SK-N-SH (cell line): Measurements from ENCODE around the gene ETHE1. TPM values are rescaled to one million over a fixed set of nuclear protein-coding genes. Genes with fewer than 3 reads are reported as not detected.

Source experiments
- CTCF ChIA-PET: fragments of 300-600, 350-600 bp; formaldehyde crosslinking; extraction: SDS; loops from one replicate; lab custom pipeline; 2021; lab: Yijun Ruan, JAX
- POLR2A ChIA-PET: fragments of 350-600 bp; sonication (Branson Sonifier 250); formaldehyde crosslinking; extraction: SDS; loops from one replicate; lab custom pipeline; 2020; ENCODE audit warnings: antibody characterized with exemption, inconsistent platforms; lab: Yijun Ruan, JAX
- DNase-seq: peaks from one replicate; pipeline ENCODE4 v3.0.0; 2012
- H2AFZ ChIP-seq: fragments of 200-600 bp; sonication (generic); 2 replicates; pipeline ENCODE4 v1.8.1; 2016; ENCODE audit warnings: antibody characterized with exemption, mild to moderate bottlenecking, low read depth
- H3F3A ChIP-seq: fragments of 200-600 bp; sonication (generic); replicated peaks from 2 replicates; pipeline ENCODE3; 2016; ENCODE audit warnings: antibody characterized with exemption, mild to moderate bottlenecking; ENCODE audit not compliant: insufficient read depth
- H3K27ac ChIP-seq, 2 experiments: fragments of 200-500 bp in 1 of 2; fragments of 200-600 bp in 1 of 2; sonication (Bioruptor generic) in 1 of 2; sonication (generic), shearing (Covaris generic) in 1 of 2; 2 replicates each; pipeline versions ENCODE4 v1.5.1 to v1.6.1; 2014 to 2016; ENCODE audit warnings: low read depth in 2 of 2, inconsistent platforms in 1 of 2, low read length in 1 of 2, mild to moderate bottlenecking in 1 of 2, mixed read lengths in 1 of 2
- H3K27me3 ChIP-seq: fragments of 200-600 bp; sonication (generic), shearing (Covaris generic); 2 replicates; pipeline ENCODE4 v1.6.1; 2016; ENCODE audit warnings: mixed run types; ENCODE audit not compliant: insufficient read depth
- H3K36me3 ChIP-seq, 2 experiments: fragments of 200-500 bp in 1 of 2; fragments of 200-600 bp in 1 of 2; sonication (Bioruptor generic) in 1 of 2; sonication (generic) in 1 of 2; replicated peaks in 1 of 2; 2 replicates each; pipeline versions ENCODE3 to v1.5.1; 2014 to 2016; ENCODE audit warnings: low read length in 1 of 2, mild to moderate bottlenecking in 1 of 2; ENCODE audit not compliant: insufficient read depth in 2 of 2, control insufficient read depth in 1 of 2
- H3K4me1 ChIP-seq, 2 experiments: fragments of 200-500 bp in 1 of 2; fragments of 200-600 bp in 1 of 2; sonication (Bioruptor generic) in 1 of 2; sonication (generic), shearing (Covaris generic) in 1 of 2; 2 replicates each; pipeline versions ENCODE4 v1.5.1 to v1.6.1; 2014 to 2016; ENCODE audit warnings: low read depth in 1 of 2, low read length in 1 of 2, mixed run types in 1 of 2; ENCODE audit not compliant: insufficient read depth in 2 of 2, control insufficient read depth in 1 of 2
- H3K4me2 ChIP-seq: fragments of 200-600 bp; sonication (generic), shearing (Covaris generic); 2 replicates; pipeline ENCODE4 v1.6.1; 2017; ENCODE audit warnings: mixed run types
- H3K4me3 ChIP-seq, 2 experiments: fragments of 200-500 bp in 1 of 2; fragments of 200-600 bp in 1 of 2; sonication (Bioruptor generic) in 1 of 2; sonication (generic), shearing (Covaris generic) in 1 of 2; 2 replicates each; pipeline versions ENCODE4 v1.5.1 to v1.8.1; 2014 to 2016; ENCODE audit warnings: low read depth in 2 of 2, inconsistent platforms in 1 of 2, low read length in 1 of 2, mild to moderate bottlenecking in 1 of 2, mixed read lengths in 1 of 2, moderate library complexity in 1 of 2
- H3K79me2 ChIP-seq: fragments of 200-600 bp; sonication (generic); 2 replicates; pipeline ENCODE4 v1.8.1; 2017; ENCODE audit warnings: mild to moderate bottlenecking; ENCODE audit not compliant: insufficient read depth
- H3K9ac ChIP-seq: fragments of 200-600 bp; sonication (generic); 2 replicates; pipeline ENCODE4 v1.6.1; 2017; ENCODE audit warnings: mixed run types
- H3K9me2 ChIP-seq: fragments of 200-600 bp; sonication (generic); 2 replicates; pipeline ENCODE4 v1.6.1; 2017; ENCODE audit warnings: mixed run types
- H3K9me3 ChIP-seq: fragments of 200-600 bp; sonication (generic); 2 replicates; pipeline ENCODE4 v1.6.1; 2017; ENCODE audit warnings: mixed run types, mild to moderate bottlenecking, moderate library complexity
- H4K20me1 ChIP-seq: fragments of 200-600 bp; sonication (generic); 2 replicates; pipeline ENCODE4 v1.6.1; 2017; ENCODE audit warnings: mild to moderate bottlenecking, mixed run types; ENCODE audit not compliant: insufficient read depth
- EP300 ChIP-seq, 2 experiments: IDR thresholded peaks; 2 replicates each; pipeline versions ENCODE4 v1.4.0 to v1.6.1; 2012; ENCODE audit warnings: borderline replicate concordance in 1 of 2, low read depth in 1 of 2, low read length in 1 of 2
- EZH2phosphoT487 ChIP-seq: fragments of 200-600 bp; sonication (generic); IDR thresholded peaks from 2 replicates; pipeline ENCODE4 v1.6.1; 2017; ENCODE audit warnings: low read depth, mixed run types, mild to moderate bottlenecking, antibody characterized with exemption, moderate library complexity, borderline replicate concordance
- FOSL2 ChIP-seq: IDR thresholded peaks from 2 replicates; pipeline ENCODE4 v1.4.0; 2012; ENCODE audit warnings: low read depth, mild to moderate bottlenecking, moderate library complexity, borderline replicate concordance
- MEF2A ChIP-seq: IDR thresholded peaks from 2 replicates; pipeline ENCODE4 v1.4.0; 2012; ENCODE audit warnings: low read depth, borderline replicate concordance
- MXI1 ChIP-seq: IDR thresholded peaks from 2 replicates; pipeline ENCODE4 v1.6.1; 2012; ENCODE audit warnings: mild to moderate bottlenecking, low read depth, low read length, improper control_type of control experiment
- POLR2AphosphoS5 ChIP-seq: IDR thresholded peaks from 2 replicates; pipeline ENCODE4 v1.6.1; 2012; ENCODE audit warnings: low read depth, low read length
- REST ChIP-seq: IDR thresholded peaks from 2 replicates; pipeline ENCODE4 v1.6.1; 2012; ENCODE audit warnings: mild to moderate bottlenecking, low read depth, low read length, moderate library complexity
- RXRA ChIP-seq: IDR thresholded peaks from 2 replicates; pipeline ENCODE4 v1.4.0; 2012; ENCODE audit warnings: low read depth, mild to moderate bottlenecking, borderline replicate concordance
- TAF1 ChIP-seq: IDR thresholded peaks from 2 replicates; pipeline ENCODE4 v1.6.1; 2012; ENCODE audit warnings: low read depth, mild to moderate bottlenecking, low read length, moderate library complexity, borderline replicate concordance
- TCF12 ChIP-seq: IDR thresholded peaks from 2 replicates; pipeline ENCODE4 v1.4.0; 2012
- TEAD4 ChIP-seq: IDR thresholded peaks from 2 replicates; pipeline ENCODE4 v1.4.0; 2012; ENCODE audit warnings: mild to moderate bottlenecking, borderline replicate concordance; ENCODE audit not compliant: insufficient read depth
- YY1 ChIP-seq: IDR thresholded peaks from 2 replicates; pipeline ENCODE4 v1.4.0; 2012; ENCODE audit warnings: low read depth, mild to moderate bottlenecking
- WGBS: methylation state at CpG from one replicate; pipeline ENCODE4 v1.1.6; 2017; ENCODE audit warnings: low lambda C conversion rate; 5-methylcytosine and 5-hydroxymethylcytosine counted together
- polyA plus RNA-seq, 3 experiments: library from polyadenylated mRNA; depleted of rRNA; stranded (reverse); fragments of >200 nt; gene quantifications; 2 replicates each; pipeline ENCODE4 v1.2.3, GENCODE V29; 2012
- TF ChIP-seq, protein P1 (sequence below): IDR thresholded peaks from 2 replicates; pipeline ENCODE4; 2012

Gene ETHE1
- polyA plus RNA-seq, 1 of the 3 experiments (the other 2 are of a cell fraction): 86.2 TPM

GRCh38 chr19:43461303-43461702 is 65.7 kb downstream of the ETHE1 start:
- Histone ChIP-seq H3K79me2 (no peaks in the 10 kb centered on the region), H2AFZ (no peak overlapping the region), H3K9me3 (no peaks in the 10 kb centered on the region), H3F3A (peaks cover 8% of the 10 kb centered on the region), H3K9ac (no peak overlapping the region), H3K27ac (no peak overlapping the region), H3K4me1 (peaks cover 5 to 10% of the 10 kb centered on the region in 2 experiments; a peak in 2 of 4 replicates), H3K27me3 (no peaks in the 10 kb centered on the region), H3K4me2 (no peak overlapping the region), H3K4me3 (no peak overlapping the region), H4K20me1 (no peaks in the 10 kb centered on the region), H3K9me2 (no peaks in the 10 kb centered on the region), H3K36me3 (no peaks in the 10 kb centered on the region)
- TF ChIP-seq MEF2A: no peak
- TF ChIP-seq REST: no peak
- TF ChIP-seq, protein P1, sequence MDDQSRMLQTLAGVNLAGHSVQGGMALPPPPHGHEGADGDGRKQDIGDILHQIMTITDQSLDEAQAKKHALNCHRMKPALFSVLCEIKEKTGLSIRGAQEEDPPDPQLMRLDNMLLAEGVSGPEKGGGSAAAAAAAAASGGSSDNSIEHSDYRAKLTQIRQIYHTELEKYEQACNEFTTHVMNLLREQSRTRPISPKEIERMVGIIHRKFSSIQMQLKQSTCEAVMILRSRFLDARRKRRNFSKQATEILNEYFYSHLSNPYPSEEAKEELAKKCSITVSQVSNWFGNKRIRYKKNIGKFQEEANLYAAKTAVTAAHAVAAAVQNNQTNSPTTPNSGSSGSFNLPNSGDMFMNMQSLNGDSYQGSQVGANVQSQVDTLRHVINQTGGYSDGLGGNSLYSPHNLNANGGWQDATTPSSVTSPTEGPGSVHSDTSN: no peak
- no peak for TF ChIP-seq TAF1
- no peak for TF ChIP-seq RXRA
- TF ChIP-seq TCF12: no peak
- TF ChIP-seq TEAD4: no peak
- no peak for TF ChIP-seq EP300 (IDR thresholded peaks at IDR 0.05; ENCODE audit: borderline replicate concordance in 1 of 2, low read depth in 1 of 2, low read length in 1 of 2)
- no peak for TF ChIP-seq EZH2phosphoT487
- TF ChIP-seq FOSL2: no peak
- no peak for TF ChIP-seq MXI1
- TF ChIP-seq POLR2AphosphoS5: no peak
- no peak for TF ChIP-seq YY1
- no peak for DNase-seq
- ChIA-PET POLR2A (no interaction called here), CTCF (interaction anchor here (1.4 to 2.3 kb wide), 3 partner anchors 14 to 58 kb away, joined by 6 to 27 read pairs (median 9); no protein-coding TSS in a partner anchor)
- WGBS: 82% methylated on average over 6 of the region's 12 CpGs
